ENCODE results near the gene SP140L. TPM values are rescaled to one million over a fixed set of nuclear protein-coding genes. Genes with fewer than 3 reads are reported as not detected.

SP140L gene
- total RNA-seq, 1 donor from 2014 or later, result 6.6 TPM

GRCh38 chr2:230347659-230348305 is 20.8 kb downstream of the SP140L start:
- no peak overlapping the region for H3K4me3 Mint-ChIP-seq
- DNase-seq (ENCODE audit: extremely low spot score, unreplicated experiment), result no peak
- no peaks in the 10 kb centered on the region for H3K36me3 Mint-ChIP-seq
- no peaks in the 10 kb centered on the region for H3K4me1 Mint-ChIP-seq (ENCODE audit: unreplicated experiment)
- TF ChIP-seq, protein P1, sequence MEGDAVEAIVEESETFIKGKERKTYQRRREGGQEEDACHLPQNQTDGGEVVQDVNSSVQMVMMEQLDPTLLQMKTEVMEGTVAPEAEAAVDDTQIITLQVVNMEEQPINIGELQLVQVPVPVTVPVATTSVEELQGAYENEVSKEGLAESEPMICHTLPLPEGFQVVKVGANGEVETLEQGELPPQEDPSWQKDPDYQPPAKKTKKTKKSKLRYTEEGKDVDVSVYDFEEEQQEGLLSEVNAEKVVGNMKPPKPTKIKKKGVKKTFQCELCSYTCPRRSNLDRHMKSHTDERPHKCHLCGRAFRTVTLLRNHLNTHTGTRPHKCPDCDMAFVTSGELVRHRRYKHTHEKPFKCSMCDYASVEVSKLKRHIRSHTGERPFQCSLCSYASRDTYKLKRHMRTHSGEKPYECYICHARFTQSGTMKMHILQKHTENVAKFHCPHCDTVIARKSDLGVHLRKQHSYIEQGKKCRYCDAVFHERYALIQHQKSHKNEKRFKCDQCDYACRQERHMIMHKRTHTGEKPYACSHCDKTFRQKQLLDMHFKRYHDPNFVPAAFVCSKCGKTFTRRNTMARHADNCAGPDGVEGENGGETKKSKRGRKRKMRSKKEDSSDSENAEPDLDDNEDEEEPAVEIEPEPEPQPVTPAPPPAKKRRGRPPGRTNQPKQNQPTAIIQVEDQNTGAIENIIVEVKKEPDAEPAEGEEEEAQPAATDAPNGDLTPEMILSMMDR (conservative IDR thresholded peaks at IDR 0.05), result no peak
- peaks cover 4% of the 10 kb centered on the region for H3K9me3 Mint-ChIP-seq
- H3K27ac Mint-ChIP-seq, result no peak overlapping the region
- H3K27me3 Mint-ChIP-seq, result no peaks in the 10 kb centered on the region

- H3K4me1 Mint-ChIP-seq (ENCODE audit: unreplicated experiment), result no peaks in the 10 kb centered on the region
- no peaks in the 10 kb centered on the region for H3K36me3 Mint-ChIP-seq
- H3K27me3 Mint-ChIP-seq, result no peaks in the 10 kb centered on the region
- TF ChIP-seq, protein P1 (conservative IDR thresholded peaks at IDR 0.05), result no peak
- no peak overlapping the region for H3K4me3 Mint-ChIP-seq
- H3K27ac Mint-ChIP-seq, result no peak overlapping the region
- peaks cover 4% of the 10 kb centered on the region for H3K9me3 Mint-ChIP-seq
- DNase-seq (ENCODE audit: extremely low spot score, unreplicated experiment), result no peak
Measured at GRCh38 chr2:230348787-230349186, 21.8 kb downstream of the SP140L start.

- TF ChIP-seq, protein P1 (conservative IDR thresholded peaks at IDR 0.05), result no peak
- H3K4me1 Mint-ChIP-seq (ENCODE audit: unreplicated experiment), result no peaks in the 10 kb centered on the region
- no peak overlapping the region for H3K27ac Mint-ChIP-seq
- H3K27me3 Mint-ChIP-seq, result no peaks in the 10 kb centered on the region
- no peak for DNase-seq (ENCODE audit: extremely low spot score, unreplicated experiment)
- no peak overlapping the region for H3K4me3 Mint-ChIP-seq
- H3K36me3 Mint-ChIP-seq, result peaks cover 4% of the 10 kb centered on the region
- peaks cover 4% of the 10 kb centered on the region for H3K9me3 Mint-ChIP-seq
Measured at GRCh38 chr2:230356084-230356483, 29.1 kb downstream of the SP140L start.

DNA sequence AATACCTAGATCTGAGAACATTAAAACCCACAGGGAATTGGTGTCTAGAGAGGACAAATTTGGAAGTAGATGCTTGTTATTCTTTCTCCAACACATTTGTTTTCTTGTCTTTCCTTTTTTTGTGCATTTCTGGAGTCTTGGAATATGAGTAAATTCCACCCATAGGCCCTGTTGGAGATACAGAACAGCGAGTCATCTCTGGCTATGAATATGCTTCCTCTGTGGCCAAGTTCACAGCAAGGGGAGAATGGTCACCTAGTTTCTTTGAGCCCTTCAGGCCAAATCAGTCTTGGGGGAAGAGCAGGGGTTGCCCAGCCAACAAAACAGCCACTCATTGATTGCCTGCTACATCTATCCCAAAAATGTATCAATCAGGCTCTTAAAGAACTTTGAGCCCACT is 31.3 kb downstream of the SP140L start:
- Mint-ChIP-seq H3K36me3 (peaks cover 4% of the 10 kb centered on the region), H3K9me3 (peaks cover 4% of the 10 kb centered on the region), H3K4me1 (ENCODE audit: unreplicated experiment) (no peaks in the 10 kb centered on the region), H3K4me3 (no peak overlapping the region), H3K27me3 (no peaks in the 10 kb centered on the region), H3K27ac (no peak overlapping the region)
- no peak for DNase-seq (ENCODE audit: extremely low spot score, unreplicated experiment)
- TF ChIP-seq, protein P1 (conservative IDR thresholded peaks at IDR 0.05), result no peak

GRCh38 chr2:230360028-230360427 is 33.0 kb downstream of the SP140L start:
- Mint-ChIP-seq H3K4me1 (ENCODE audit: unreplicated experiment) (no peaks in the 10 kb centered on the region), H3K36me3 (peaks cover 4% of the 10 kb centered on the region), H3K27me3 (no peaks in the 10 kb centered on the region), H3K4me3 (no peak overlapping the region), H3K27ac (peak overlapping the region; percentile 39), H3K9me3 (peaks cover 4% of the 10 kb centered on the region)
- DNase-seq (ENCODE audit: extremely low spot score, unreplicated experiment), result no peak
- TF ChIP-seq, protein P1 (conservative IDR thresholded peaks at IDR 0.05), result no peak
